Muscle layer of duodenum (tissue), 2 donors: Measurements from ENCODE around the gene CALN1.

ENCODE experiments used
- H3K27ac ChIP-seq: one replicate; pipeline ENCODE4 v1.7.0; 2013; ENCODE audit warnings: mild to moderate bottlenecking, low read length
- H3K27me3 ChIP-seq: one replicate; pipeline ENCODE4 v1.7.0; 2013; ENCODE audit warnings: low read depth, mild to moderate bottlenecking, control low read depth, low read length
- H3K36me3 ChIP-seq, 2 donors: one replicate each; pipeline ENCODE4 v1.7.0; 2013; ENCODE audit warnings: low read length in 2 of 2, control low read depth in 1 of 2, mild to moderate bottlenecking in 1 of 2; ENCODE audit not compliant: insufficient read depth in 2 of 2, control insufficient read depth in 1 of 2
- H3K4me1 ChIP-seq, 2 donors: one replicate each; pipeline ENCODE4 v1.7.0; 2013; ENCODE audit warnings: low read length in 2 of 2, mild to moderate bottlenecking in 2 of 2, control low read depth in 1 of 2, moderate library complexity in 1 of 2; ENCODE audit not compliant: insufficient read depth in 2 of 2, control insufficient read depth in 1 of 2
- H3K4me3 ChIP-seq, 2 donors: one replicate each; pipeline ENCODE4 v1.7.0; 2013; ENCODE audit warnings: low read length in 2 of 2, low read depth in 1 of 2, mild to moderate bottlenecking in 1 of 2
- H3K9me3 ChIP-seq, 2 donors: one replicate each; pipeline ENCODE4 v1.7.0; 2013; ENCODE audit warnings: low read length in 2 of 2, control low read depth in 1 of 2, mild to moderate bottlenecking in 1 of 2; ENCODE audit not compliant: control insufficient read depth in 1 of 2
- donor health status: healthy.

CALN1 gene

GRCh38 chr7:72321081-72321480 lies 91.1 kb downstream of the CALN1 start:
- Histone ChIP-seq H3K4me1 (no peaks in the 10 kb centered on the region), H3K9me3 (no peaks in the 10 kb centered on the region), H3K27ac (no peak overlapping the region), H3K27me3 (no peaks in the 10 kb centered on the region), H3K36me3 (no peaks in the 10 kb centered on the region), H3K4me3 (no peak overlapping the region)

GRCh38 chr7:72317341-72317740 lies 94.8 kb downstream of the CALN1 start:
- Histone ChIP-seq H3K9me3 (no peaks in the 10 kb centered on the region), H3K27me3 (no peaks in the 10 kb centered on the region), H3K27ac (no peak overlapping the region), H3K36me3 (no peaks in the 10 kb centered on the region), H3K4me1 (no peaks in the 10 kb centered on the region), H3K4me3 (no peak overlapping the region)

GRCh38 chr7:72316148-72316547 lies 96.0 kb downstream of the CALN1 start:
- Histone ChIP-seq H3K4me3 (no peak overlapping the region), H3K4me1 (no peaks in the 10 kb centered on the region), H3K36me3 (no peaks in the 10 kb centered on the region), H3K27ac (no peak overlapping the region), H3K27me3 (no peaks in the 10 kb centered on the region), H3K9me3 (no peaks in the 10 kb centered on the region)

GRCh38 chr7:72313906-72314305 lies 98.2 kb downstream of the CALN1 start:
- no peak overlapping the region for H3K27ac ChIP-seq
- no peaks in the 10 kb centered on the region for H3K9me3 ChIP-seq
- no peaks in the 10 kb centered on the region for H3K36me3 ChIP-seq
- H3K4me1 ChIP-seq: no peaks in the 10 kb centered on the region
- no peak overlapping the region for H3K4me3 ChIP-seq
- no peaks in the 10 kb centered on the region for H3K27me3 ChIP-seq

GRCh38 chr7:72310301-72310700 lies 101.8 kb downstream of the CALN1 start:
- H3K4me3 ChIP-seq: no peak overlapping the region
- no peaks in the 10 kb centered on the region for H3K9me3 ChIP-seq
- H3K27ac ChIP-seq: no peak overlapping the region
- no peaks in the 10 kb centered on the region for H3K27me3 ChIP-seq
- no peaks in the 10 kb centered on the region for H3K36me3 ChIP-seq
- H3K4me1 ChIP-seq: no peaks in the 10 kb centered on the region

GRCh38 chr7:72309476-72309875 lies 102.7 kb downstream of the CALN1 start:
- no peaks in the 10 kb centered on the region for H3K27me3 ChIP-seq
- H3K4me1 ChIP-seq: no peaks in the 10 kb centered on the region
- H3K36me3 ChIP-seq: no peaks in the 10 kb centered on the region
- no peak overlapping the region for H3K4me3 ChIP-seq
- H3K27ac ChIP-seq: no peak overlapping the region
- no peaks in the 10 kb centered on the region for H3K9me3 ChIP-seq

GRCh38 chr7:72308986-72309385 lies 103.2 kb downstream of the CALN1 start:
- Histone ChIP-seq H3K36me3 (no peaks in the 10 kb centered on the region), H3K27ac (no peak overlapping the region), H3K9me3 (no peaks in the 10 kb centered on the region), H3K27me3 (no peaks in the 10 kb centered on the region), H3K4me3 (no peak overlapping the region), H3K4me1 (no peaks in the 10 kb centered on the region)

GRCh38 chr7:72307566-72307965 lies 104.6 kb downstream of the CALN1 start:
- Histone ChIP-seq H3K27me3 (no peaks in the 10 kb centered on the region), H3K4me3 (no peak overlapping the region), H3K9me3 (no peaks in the 10 kb centered on the region), H3K36me3 (no peaks in the 10 kb centered on the region), H3K4me1 (no peaks in the 10 kb centered on the region), H3K27ac (no peak overlapping the region)

- Histone ChIP-seq H3K4me1 (no peaks in the 10 kb centered on the region), H3K9me3 (no peaks in the 10 kb centered on the region), H3K27me3 (no peaks in the 10 kb centered on the region), H3K27ac (no peak overlapping the region), H3K36me3 (no peaks in the 10 kb centered on the region), H3K4me3 (no peak overlapping the region)
These were observed 113.2 kb downstream of the CALN1 start for GRCh38 chr7:72298912-72299311.

GRCh38 chr7:72298091-72298490 lies 114.0 kb downstream of the CALN1 start:
- no peaks in the 10 kb centered on the region for H3K4me1 ChIP-seq
- no peaks in the 10 kb centered on the region for H3K27me3 ChIP-seq
- no peaks in the 10 kb centered on the region for H3K9me3 ChIP-seq
- no peak overlapping the region for H3K27ac ChIP-seq
- H3K36me3 ChIP-seq: no peaks in the 10 kb centered on the region
- no peak overlapping the region for H3K4me3 ChIP-seq

GRCh38 chr7:72297636-72298035 lies 114.5 kb downstream of the CALN1 start:
- H3K36me3 ChIP-seq: no peaks in the 10 kb centered on the region
- no peaks in the 10 kb centered on the region for H3K9me3 ChIP-seq
- H3K4me1 ChIP-seq: no peaks in the 10 kb centered on the region
- H3K4me3 ChIP-seq: no peak overlapping the region
- no peaks in the 10 kb centered on the region for H3K27me3 ChIP-seq
- H3K27ac ChIP-seq: no peak overlapping the region

GRCh38 chr7:72292794-72293193 lies 119.3 kb downstream of the CALN1 start:
- H3K36me3 ChIP-seq: no peaks in the 10 kb centered on the region
- no peak overlapping the region for H3K27ac ChIP-seq
- H3K9me3 ChIP-seq: peaks cover 0 to 7% of the 10 kb centered on the region in 2 donors
- H3K4me1 ChIP-seq: no peaks in the 10 kb centered on the region
- H3K27me3 ChIP-seq: no peaks in the 10 kb centered on the region
- no peak overlapping the region for H3K4me3 ChIP-seq
